Liver (tissue), 3 donors: Measurements from ENCODE around the gene CCDC154.

Experiments
- CTCF ChIP-seq: fragments of 150-350 bp; IDR thresholded peaks from 2 replicates; pipeline ENCODE4 v1.5.1; 2017; ENCODE audit warnings: improper control_type of control experiment, low read depth, low read length; ENCODE audit not compliant: missing input control
- FOXA1 ChIP-seq: IDR thresholded peaks from 2 replicates; pipeline ENCODE4 v1.6.1; 2016; ENCODE audit warnings: antibody characterized with exemption
- JUND ChIP-seq, 2 donors: IDR thresholded peaks; 2 replicates each; pipeline ENCODE4 v1.6.1; 2016; ENCODE audit warnings: antibody characterized with exemption in 2 of 2
- RAD21 ChIP-seq, 2 donors: IDR thresholded peaks; 2 replicates each; pipeline ENCODE4 v1.6.1; 2016; ENCODE audit warnings: antibody characterized with exemption in 2 of 2, mild to moderate bottlenecking in 2 of 2
- TAF1 ChIP-seq: conservative IDR thresholded peaks from 2 replicates; pipeline ENCODE4 v1.6.1; 2016; ENCODE audit warnings: antibody characterized with exemption, mild to moderate bottlenecking
- YY1 ChIP-seq: IDR thresholded peaks from 2 replicates; pipeline ENCODE4 v1.6.1; 2016; ENCODE audit warnings: antibody characterized with exemption, mild to moderate bottlenecking
- TF ChIP-seq, protein P1 (sequence below): IDR thresholded peaks from 2 replicates; pipeline ENCODE4 v1.6.1; 2016; ENCODE audit warnings: antibody characterized with exemption
- donor health status: healthy.
- donor health status: healthy.

DNA sequence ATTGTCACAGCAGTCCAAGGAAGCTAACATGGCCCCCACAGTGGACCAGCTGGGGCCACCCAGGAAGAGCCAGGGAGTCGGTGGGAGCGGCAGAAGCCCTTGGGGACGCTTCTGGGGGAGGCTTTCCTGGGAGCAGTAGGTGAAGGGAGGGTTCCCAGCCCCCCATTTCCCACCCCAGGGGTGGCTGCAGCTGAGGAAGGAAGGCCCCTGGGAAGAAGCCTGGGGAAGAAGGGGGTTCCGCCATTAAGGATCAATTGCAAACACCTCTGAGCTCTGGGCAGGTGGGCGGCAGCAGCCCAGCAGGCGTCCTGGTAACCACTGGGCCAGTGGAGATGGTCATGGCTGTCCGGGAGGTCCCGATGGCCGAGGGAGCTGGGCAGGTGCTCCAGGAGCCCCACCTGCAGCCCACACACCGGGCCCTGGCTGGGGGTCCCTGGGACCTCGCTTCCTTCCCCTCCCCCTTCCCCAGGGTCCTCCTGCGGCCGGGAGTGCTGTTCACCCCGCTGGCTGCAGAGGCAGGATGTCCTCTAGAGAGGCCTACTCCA is 14.1 kb downstream of the CCDC154 start:
- TF ChIP-seq CTCF: no peak
- TF ChIP-seq YY1: no peak
- no peak for TF ChIP-seq JUND (IDR thresholded peaks at IDR 0.05)
- TF ChIP-seq, protein P1, sequence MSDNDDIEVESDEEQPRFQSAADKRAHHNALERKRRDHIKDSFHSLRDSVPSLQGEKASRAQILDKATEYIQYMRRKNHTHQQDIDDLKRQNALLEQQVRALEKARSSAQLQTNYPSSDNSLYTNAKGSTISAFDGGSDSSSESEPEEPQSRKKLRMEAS: no peak
- no peak for TF ChIP-seq TAF1
- no peak for TF ChIP-seq RAD21 (IDR thresholded peaks at IDR 0.05)
- no peak for TF ChIP-seq FOXA1
